ENCODE results near the gene RSL24D1. TPM values are rescaled to one million over a fixed set of nuclear protein-coding genes. Genes with fewer than 3 reads are reported as not detected.
"Not testable (repeated sequence)": the region's sequence is repeated elsewhere in the genome, so short reads cannot be mapped to it uniquely, and the experiment has no call there.

Gene RSL24D1
- polyA plus RNA-seq, 4 donors = 42.7 to 79.3 (median 78.3) TPM

DNA sequence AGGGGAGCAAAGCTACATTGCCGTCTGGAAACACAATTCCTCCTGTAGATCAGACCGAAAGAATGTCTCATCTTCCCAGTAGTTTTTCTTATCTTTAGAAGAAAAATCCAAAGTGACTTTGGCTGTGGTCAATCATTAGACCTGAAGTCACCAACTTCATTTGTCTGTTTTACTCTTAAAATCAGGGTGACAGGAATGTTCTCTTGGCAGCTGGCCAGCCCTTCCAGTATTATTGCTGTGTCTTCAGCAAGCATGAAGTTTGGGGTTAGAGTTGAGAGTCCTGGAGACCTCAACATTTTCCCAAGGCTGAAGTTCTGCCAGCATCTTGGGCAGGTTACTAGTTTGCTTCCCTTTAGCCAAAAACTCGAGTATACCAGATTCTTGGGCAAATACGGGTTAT, 32.5 kb downstream of the RSL24D1 start:
- FAIRE-seq = no peak

DNA sequence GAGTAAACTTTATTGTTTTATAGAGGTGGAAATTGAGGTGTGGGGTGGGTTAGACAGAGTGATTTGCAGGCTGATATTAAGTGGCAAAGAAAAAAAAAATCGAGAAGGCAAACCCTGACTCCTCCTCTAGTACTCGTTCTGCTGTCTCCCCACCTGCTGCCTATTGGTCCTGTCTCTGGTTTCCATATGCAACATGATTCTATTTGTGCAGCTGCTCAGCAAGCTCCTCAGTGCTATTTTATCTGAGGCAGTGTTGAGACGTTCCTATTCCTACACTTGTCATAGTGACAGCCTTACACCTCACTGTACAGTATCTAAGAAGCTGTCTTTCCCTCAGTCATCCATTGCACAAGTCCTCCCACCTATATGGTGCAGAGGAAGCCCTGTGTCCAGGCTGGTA, 45.1 kb downstream of the RSL24D1 start:
- Histone ChIP-seq H3K27ac (ENCODE audit: low read depth in 1 of 3, low read length in 2 of 3) (no peak overlapping the region), H3K36me3 (ENCODE audit: control insufficient read depth in 3 of 3, insufficient read depth in 2 of 3, low read depth in 1 of 3, low read length in 3 of 3) (no peaks in the 10 kb centered on the region), H3K9me3 (ENCODE audit: control insufficient read depth in 2 of 2, insufficient read depth in 1 of 2, low read depth in 1 of 2, low read length in 1 of 2) (no peaks in the 10 kb centered on the region), H3K27me3 (ENCODE audit: control insufficient read depth in 3 of 3, insufficient read depth in 3 of 3, low read length in 3 of 3) (no peaks in the 10 kb centered on the region), H3K4me3 (ENCODE audit: low read depth in 1 of 3, low read length in 3 of 3) (no peak overlapping the region), H3K4me1 (ENCODE audit: control insufficient read depth in 3 of 3, insufficient read depth in 2 of 3, low read depth in 1 of 3, low read length in 2 of 3) (no peaks in the 10 kb centered on the region)
- 10 to 51% (median 29%) methylated on average over 3 of the region's 3 CpGs for WGBS, 3 donors
- no peak for FAIRE-seq
- no peak for DNase-seq

More for the DNA sequence above, 32.5 kb downstream of the RSL24D1 start:
- Histone ChIP-seq H3K4me1 (ENCODE audit: control insufficient read depth in 3 of 3, insufficient read depth in 2 of 3, low read depth in 1 of 3, low read length in 2 of 3) (no peaks in the 10 kb centered on the region), H3K27me3 (ENCODE audit: control insufficient read depth in 3 of 3, insufficient read depth in 3 of 3, low read length in 3 of 3) (no peaks in the 10 kb centered on the region), H3K4me3 (ENCODE audit: low read depth in 1 of 3, low read length in 3 of 3) (no peak overlapping the region), H3K27ac (ENCODE audit: low read depth in 1 of 3, low read length in 2 of 3) (no peak overlapping the region), H3K9me3 (ENCODE audit: control insufficient read depth in 2 of 2, insufficient read depth in 1 of 2, low read depth in 1 of 2, low read length in 1 of 2) (no peaks in the 10 kb centered on the region), H3K36me3 (ENCODE audit: control insufficient read depth in 3 of 3, insufficient read depth in 2 of 3, low read depth in 1 of 3, low read length in 3 of 3) (no peaks in the 10 kb centered on the region)
- 72 to 86% (median 77%) methylated on average over 4 of the region's 4 CpGs for WGBS, 3 donors
- no peak for DNase-seq

DNA sequence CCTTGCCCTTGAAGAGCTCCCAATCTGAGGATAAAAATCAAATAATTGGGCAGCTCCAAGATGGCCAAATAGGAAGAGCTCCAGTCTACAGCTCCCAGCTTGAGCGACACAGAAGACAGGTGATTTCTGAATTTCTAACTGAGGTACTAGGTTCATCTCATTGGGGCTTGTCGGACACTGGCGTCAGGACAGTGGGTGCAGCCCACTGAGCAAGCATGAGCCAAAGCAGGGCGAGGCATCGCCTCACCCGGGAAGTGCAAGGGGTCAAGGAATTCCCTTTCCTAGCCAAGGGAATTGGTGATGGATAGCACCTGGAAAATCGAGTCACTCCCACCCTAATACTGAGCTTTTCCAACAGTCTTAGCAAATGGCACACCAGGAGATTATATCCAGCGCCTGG, 53.6 kb downstream of the RSL24D1 start:
- H3K36me3 ChIP-seq (ENCODE audit: control insufficient read depth in 3 of 3, insufficient read depth in 2 of 3, low read depth in 1 of 3, low read length in 3 of 3); H3K27ac ChIP-seq (ENCODE audit: low read depth in 1 of 3, low read length in 2 of 3); H3K9me3 ChIP-seq (ENCODE audit: control insufficient read depth in 2 of 2, insufficient read depth in 1 of 2, low read depth in 1 of 2, low read length in 1 of 2); H3K27me3 ChIP-seq (ENCODE audit: control insufficient read depth in 3 of 3, insufficient read depth in 3 of 3, low read length in 3 of 3); DNase-seq; H3K4me1 ChIP-seq (ENCODE audit: control insufficient read depth in 3 of 3, insufficient read depth in 2 of 3, low read depth in 1 of 3, low read length in 2 of 3); FAIRE-seq; H3K4me3 ChIP-seq (ENCODE audit: low read depth in 1 of 3, low read length in 3 of 3): not testable (repeated sequence)
- WGBS, 3 donors = 84 to 90% (median 90%) methylated on average over 8 of the region's 8 CpGs

DNA sequence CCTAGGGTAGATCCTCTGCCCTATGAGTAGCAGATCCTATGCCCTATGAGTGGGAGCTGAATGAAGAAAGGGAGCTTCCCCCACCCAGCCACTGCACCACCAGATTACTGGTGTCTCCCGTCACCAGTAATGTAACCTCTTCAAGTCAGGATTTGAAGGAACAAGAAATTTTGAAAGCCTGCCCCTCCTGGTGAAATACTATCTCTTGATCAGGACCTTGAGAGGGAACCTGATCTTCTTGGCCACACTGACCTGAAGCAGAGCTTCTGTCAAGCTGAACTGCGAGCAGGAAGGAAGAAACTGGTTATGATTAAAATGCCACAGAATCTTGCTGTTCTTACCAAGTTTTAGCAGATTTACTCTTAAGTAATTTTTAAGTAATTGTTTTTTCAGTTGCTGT, 62.8 kb downstream of the RSL24D1 start:
- Histone ChIP-seq H3K4me1 (ENCODE audit: control insufficient read depth in 3 of 3, insufficient read depth in 2 of 3, low read depth in 1 of 3, low read length in 2 of 3) (no peaks in the 10 kb centered on the region), H3K9me3 (ENCODE audit: control insufficient read depth in 2 of 2, insufficient read depth in 1 of 2, low read depth in 1 of 2, low read length in 1 of 2) (peaks cover 0 to 14% of the 10 kb centered on the region in 2 donors), H3K4me3 (ENCODE audit: low read depth in 1 of 3, low read length in 3 of 3) (no peak overlapping the region), H3K36me3 (ENCODE audit: control insufficient read depth in 3 of 3, insufficient read depth in 2 of 3, low read depth in 1 of 3, low read length in 3 of 3) (no peaks in the 10 kb centered on the region), H3K27ac (ENCODE audit: low read depth in 1 of 3, low read length in 2 of 3) (no peak overlapping the region), H3K27me3 (ENCODE audit: control insufficient read depth in 3 of 3, insufficient read depth in 3 of 3, low read length in 3 of 3) (no peaks in the 10 kb centered on the region)
- 81 to 93% (median 83%) methylated on average over 2 of the region's 2 CpGs for WGBS, 3 donors
- DNase-seq = no peak
- no peak for FAIRE-seq

DNA sequence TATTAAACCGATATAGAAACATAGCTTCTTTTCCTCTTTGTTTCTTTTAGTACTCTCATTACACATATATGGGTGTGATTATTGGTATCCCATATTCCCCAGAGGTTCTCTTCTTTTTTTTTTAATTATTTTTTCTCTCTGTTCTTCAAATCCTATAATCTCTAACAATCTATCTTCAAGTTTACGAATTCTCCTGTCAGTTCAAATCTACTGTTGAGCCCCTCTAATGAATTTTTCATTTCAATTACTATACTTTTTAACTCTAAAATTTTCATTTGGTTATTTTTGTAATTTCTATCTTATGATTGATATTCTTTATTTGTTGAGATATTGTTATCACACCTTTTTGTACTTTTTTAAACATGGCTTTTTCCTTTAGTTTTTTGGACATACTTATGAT, 64.1 kb downstream of the RSL24D1 start:
- no peak for FAIRE-seq
- WGBS, 3 donors = 92 to 95% (median 93%) methylated on average over 2 of the region's 2 CpGs

More for the DNA sequence above, 64.1 kb downstream of the RSL24D1 start:
- DNase-seq = no peak
- no peaks in the 10 kb centered on the region for H3K36me3 ChIP-seq (ENCODE audit: control insufficient read depth in 3 of 3, insufficient read depth in 2 of 3, low read depth in 1 of 3, low read length in 3 of 3)
- H3K27me3 ChIP-seq (ENCODE audit: control insufficient read depth in 3 of 3, insufficient read depth in 3 of 3, low read length in 3 of 3) = no peaks in the 10 kb centered on the region
- peaks cover 0 to 14% of the 10 kb centered on the region in 2 donors for H3K9me3 ChIP-seq (ENCODE audit: control insufficient read depth in 2 of 2, insufficient read depth in 1 of 2, low read depth in 1 of 2, low read length in 1 of 2)
- H3K27ac ChIP-seq (ENCODE audit: low read depth in 1 of 3, low read length in 2 of 3) = no peak overlapping the region
- H3K4me1 ChIP-seq (ENCODE audit: control insufficient read depth in 3 of 3, insufficient read depth in 2 of 3, low read depth in 1 of 3, low read length in 2 of 3) = no peaks in the 10 kb centered on the region
- H3K4me3 ChIP-seq (ENCODE audit: low read depth in 1 of 3, low read length in 3 of 3) = no peak overlapping the region

Other genes starting within 250 kb of the RSL24D1 start
- gene RAB27A, start 92.9 kb upstream of the RSL24D1 start, polyA plus RNA-seq = 10 to 100 TPM; 24.8 to 52.3 (median 32.9) TPM
- 10 to 100 TPM; 18.7 to 23.2 (median 20.8) TPM for gene PIGBOS1, start 122.2 kb upstream of the RSL24D1 start, polyA plus RNA-seq
- gene PIGB, start 122.3 kb upstream of the RSL24D1 start, polyA plus RNA-seq = 10 to 100 TPM in 3 of 4 donors, 1 to 10 TPM in 1; 9.7 to 20.1 (median 12.6) TPM
- 10 to 100 TPM in 2 of 4 donors, 1 to 10 TPM in 2; 4.7 to 42.0 (median 16.8) TPM for gene CCPG1, start 211.4 kb upstream of the RSL24D1 start, polyA plus RNA-seq
- 1 to 10 TPM; 1.5 to 6.7 (median 3.0) TPM for gene PIERCE2, start 211.6 kb upstream of the RSL24D1 start, polyA plus RNA-seq